NOMO-1 (cell line): Measurements from ENCODE around the gene NFYA.

Experiments
- DNase-seq, 2 experiments: peaks; one replicate each; lab custom pipeline; 2025; ENCODE audit not compliant: unreplicated experiment in 2 of 2; lab: John Stamatoyannopoulos, UW

The NFYA gene

GRCh38 chr6:41071923-41072835 lies 595 bp upstream of the NFYA start, which contains the start of gene OARD1:
TSS of gene OARD1 (minus strand) at chr6:41072356. CDS start at chr6:41071634, 722 bp downstream.
- peak; percentile 100 for DNase-seq

DNA sequence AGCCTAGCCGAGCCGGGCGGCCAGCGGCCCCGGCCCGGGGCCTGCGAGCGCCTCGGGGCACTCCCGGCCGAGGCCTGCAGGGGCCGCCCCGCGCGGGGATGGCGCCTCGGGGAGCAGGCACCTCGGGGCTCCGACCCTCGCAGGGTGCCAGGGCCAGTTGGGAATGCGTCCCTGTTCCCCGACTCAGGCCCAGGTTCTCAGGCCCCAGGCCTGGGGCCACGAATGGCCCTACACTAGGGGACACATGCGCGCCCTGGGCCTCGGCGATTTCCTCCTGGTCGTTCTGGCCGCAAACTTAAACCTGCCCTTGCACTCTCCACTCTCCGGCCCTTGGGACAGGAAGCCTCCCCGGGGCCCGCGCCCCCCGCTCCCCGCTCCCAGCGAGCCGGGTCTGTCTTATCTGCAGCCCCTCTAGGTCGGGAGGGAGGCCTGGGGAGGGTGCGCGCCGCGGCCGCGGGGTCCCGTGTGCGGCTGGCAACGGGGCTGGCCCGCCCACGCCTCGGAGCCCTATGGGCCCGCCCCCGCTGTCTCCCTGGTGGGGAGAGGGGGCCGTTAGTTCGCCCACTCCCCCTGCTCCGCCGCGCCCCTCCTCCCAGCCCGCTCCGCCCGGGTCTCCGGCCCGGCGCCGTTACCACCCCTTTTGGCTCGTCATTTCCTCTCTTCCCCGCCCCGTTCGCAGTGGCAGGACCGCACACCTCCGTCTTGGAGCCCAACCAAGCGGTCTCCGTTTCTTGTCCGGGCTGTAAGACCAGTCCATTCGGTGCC lies 611 bp downstream of the NFYA start:
- DNase-seq: peak; percentile 64 to 81

DNA sequence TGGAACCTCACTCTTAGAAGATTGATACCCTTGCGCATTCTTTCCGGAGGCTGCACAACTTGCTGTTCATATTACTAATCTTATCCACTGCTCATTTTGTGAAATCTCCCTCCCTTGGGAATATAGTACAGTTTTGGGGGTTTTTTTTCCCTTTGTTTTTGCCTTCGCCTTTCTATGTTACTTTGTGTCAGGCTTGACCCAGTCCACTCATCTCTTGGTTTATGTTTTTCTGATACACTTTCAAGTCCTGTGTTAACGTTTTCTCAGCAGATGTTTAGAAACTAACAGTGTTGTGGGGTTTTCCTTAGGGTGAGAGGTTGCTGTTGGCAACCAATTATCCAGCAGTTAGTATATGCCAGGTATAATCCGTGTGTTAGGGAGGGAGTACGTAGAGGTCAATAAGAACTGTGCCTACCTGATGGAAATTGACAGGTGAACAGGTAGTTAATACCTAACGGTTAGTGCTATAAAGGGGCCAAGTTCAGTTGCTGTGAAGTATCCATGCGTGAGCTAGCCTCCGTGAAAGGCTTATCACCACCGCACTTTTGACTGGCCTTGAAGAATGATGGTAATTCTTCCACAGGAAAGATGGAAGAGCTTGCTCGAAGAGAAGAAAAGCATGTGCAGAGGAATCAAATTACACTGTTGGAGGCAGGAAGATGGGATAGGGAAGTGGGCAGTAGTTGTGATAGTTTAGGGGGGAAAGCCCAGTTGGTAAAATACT lies 1.4 kb downstream of the NFYA start:
- no peak for DNase-seq

DNA sequence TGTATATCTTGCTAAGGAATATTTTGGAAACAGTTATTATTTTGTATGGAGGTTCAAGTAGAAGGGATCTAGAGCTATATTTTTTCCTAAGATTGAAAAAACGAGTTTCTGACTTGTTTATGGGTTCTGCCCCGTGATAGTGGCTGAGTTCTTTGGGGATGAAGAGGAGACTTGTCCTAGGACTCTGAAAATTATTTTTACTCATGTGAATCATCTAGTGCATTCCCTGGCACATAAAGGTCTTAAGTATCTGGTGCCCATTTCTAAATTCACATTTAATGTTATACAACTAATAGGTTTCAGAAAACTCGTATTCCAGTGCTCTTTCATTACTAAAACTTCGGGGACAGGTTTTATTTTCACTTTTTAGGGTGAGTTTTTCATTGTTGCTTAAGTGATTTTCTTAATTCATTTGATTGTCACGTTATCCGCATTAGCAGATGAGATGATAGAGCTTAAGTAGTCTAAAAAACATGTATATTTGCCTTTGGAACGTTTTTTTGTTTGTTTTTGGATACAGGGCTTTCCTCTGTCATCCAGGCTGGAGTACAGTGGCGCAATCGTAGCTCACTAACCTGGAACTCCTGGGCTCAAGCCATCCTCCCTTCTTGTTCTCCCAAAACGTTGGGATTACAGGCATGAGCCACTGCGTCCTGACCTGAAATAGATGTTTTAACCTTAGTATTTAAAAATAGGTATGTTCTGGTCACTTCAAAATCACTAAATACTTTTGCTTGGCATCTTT lies 2.1 kb downstream of the NFYA start:
- DNase-seq: no peak

- no peak for DNase-seq
Observed at GRCh38 chr6:41075651-41076626, 3.2 kb downstream of the NFYA start.

DNA sequence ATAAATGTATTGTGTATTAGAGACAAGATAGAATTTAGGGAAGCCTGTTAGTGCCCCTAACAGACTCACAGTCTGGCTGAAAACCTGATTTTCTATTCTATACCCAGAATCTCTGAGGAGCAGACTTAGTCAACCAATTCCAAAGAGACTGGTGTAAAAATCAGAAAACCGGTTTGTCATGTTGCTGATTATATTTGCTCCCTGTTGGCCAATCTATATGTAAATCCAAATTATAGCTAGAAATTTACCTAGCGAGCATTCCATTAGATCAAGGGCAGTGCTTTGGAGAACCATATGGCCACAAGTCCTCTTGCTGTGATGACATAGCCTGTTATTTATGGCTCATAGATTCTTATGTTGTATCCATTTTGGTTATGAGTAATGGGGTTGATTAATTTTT lies 4.8 kb downstream of the NFYA start:
- no peak for DNase-seq

GRCh38 chr6:41078101-41078500 lies 5.3 kb downstream of the NFYA start:
- DNase-seq: no peak

DNA sequence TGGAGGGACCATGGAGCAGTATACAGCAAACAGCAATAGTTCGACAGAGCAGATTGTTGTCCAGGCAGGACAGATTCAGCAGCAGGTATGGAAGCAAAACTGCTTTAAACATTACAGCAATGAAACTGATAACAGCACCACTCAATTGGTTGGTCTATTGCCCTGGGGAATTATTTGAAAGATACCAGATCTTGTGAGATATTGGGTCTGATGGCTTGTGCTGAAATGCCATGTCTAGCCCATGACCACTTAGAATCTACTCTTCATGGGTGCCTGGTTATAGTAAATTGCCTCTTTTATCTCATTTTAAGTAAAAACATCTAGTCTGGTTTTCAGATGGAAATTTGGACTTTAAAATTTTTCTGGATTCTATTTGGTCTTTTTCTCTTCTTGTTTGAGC lies 6.3 kb downstream of the NFYA start:
- no peak for DNase-seq

DNA sequence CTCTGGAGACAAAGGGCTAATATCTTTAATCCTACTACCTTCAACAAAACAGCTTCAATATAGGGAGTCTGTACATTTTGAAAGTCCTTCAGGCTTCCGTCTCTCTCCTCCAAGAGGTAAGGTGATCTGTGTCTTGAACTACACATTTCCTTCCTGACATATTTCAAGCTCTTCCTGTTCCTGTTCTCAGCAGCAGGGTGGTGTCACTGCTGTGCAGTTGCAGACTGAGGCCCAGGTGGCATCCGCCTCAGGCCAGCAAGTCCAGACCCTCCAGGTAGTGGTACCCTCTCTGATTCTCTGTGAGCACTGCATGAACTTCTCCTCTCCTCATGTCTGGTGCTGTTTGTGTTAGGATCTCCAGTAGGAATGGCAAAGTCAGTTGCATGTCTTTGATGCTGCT lies 7.8 kb downstream of the NFYA start:
- no peak for DNase-seq

DNA sequence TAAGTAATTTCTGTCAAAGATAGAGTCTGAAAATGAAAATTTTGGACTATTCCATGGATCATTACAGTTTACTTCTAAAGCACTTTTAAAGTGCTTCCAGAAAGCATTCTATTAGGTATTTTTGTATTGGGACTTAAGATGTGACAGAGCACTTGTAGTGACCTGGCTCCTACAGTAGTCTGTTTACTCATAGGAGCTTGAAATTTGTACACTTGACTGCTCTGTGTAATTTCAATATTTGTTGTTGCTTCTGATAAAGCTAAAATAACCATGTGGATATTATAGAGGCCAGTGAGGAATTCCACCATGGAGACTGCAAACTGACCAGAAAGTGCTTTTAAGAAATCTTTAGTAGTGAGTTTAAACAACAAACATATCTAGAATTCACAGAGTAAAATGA lies 10.3 kb downstream of the NFYA start:
- no peak for DNase-seq

- no peak for DNase-seq
Observed at GRCh38 chr6:41085182-41085581, 12.4 kb downstream of the NFYA start.

DNA sequence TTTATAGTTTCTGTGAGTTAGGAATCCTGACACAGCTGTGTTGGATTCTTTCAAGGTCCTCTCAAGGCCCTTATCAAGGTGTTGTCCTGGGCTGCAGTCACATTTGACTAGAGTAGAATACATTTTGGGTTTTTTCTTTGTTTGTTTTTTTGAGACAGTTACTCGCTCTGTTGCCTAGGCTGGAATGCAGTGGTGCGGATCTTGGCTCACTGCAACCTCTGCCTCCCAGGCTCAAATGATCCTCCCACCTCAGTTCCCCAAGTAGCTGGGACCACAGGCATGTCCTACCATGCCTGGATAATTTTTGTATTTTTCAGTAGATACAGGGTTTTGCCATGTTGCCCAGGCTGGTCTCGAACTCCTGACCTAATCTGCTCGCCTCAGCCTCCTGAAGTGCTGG lies 15.7 kb downstream of the NFYA start:
- no peak for DNase-seq

DNA sequence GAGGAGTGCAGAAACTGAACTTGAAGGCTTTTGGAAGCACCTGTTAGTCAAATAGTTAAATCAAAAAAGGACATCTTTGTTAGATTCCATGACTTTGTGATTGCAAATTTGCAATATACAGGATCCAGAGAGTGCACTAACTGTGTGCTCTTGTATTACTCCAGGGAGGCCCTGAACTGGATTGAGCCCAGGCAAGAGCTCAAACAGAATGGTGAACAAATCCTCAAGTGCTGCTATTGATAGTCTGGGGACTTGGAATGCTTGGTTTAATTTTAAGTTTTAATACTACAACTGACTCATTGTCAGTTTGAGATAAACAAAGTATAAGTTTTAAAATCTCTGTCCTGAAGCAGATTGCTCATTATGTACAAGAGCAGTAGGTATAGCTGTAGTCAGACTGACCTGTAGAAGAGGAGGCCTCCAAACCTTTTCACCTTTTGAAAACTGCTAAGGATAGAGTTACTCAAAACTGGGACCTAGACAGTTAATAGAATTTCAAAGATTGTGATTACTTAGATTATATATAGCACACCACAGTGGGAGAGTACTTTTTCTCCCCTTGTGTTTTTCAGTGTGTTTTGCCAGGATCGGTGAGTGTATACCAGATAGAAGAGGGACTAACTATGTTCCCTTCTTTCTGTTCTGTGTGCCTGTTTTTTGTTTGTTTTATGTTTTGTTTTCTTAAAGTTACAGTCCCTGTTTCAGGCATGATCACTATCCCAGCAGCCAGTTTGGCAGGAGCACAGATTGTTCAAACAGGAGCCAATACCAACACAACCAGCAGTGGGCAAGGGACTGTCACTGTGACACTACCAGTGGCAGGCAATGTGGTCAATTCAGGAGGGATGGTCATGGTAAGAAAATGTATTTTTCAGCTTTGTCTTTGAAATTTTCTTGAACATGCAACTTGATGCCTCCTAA lies 18.3 kb downstream of the NFYA start:
- no peak for DNase-seq

GRCh38 chr6:41092421-41093140 lies 19.8 kb downstream of the NFYA start:
- peak in 1 of 2 experiments; percentile 19 for DNase-seq

DNA sequence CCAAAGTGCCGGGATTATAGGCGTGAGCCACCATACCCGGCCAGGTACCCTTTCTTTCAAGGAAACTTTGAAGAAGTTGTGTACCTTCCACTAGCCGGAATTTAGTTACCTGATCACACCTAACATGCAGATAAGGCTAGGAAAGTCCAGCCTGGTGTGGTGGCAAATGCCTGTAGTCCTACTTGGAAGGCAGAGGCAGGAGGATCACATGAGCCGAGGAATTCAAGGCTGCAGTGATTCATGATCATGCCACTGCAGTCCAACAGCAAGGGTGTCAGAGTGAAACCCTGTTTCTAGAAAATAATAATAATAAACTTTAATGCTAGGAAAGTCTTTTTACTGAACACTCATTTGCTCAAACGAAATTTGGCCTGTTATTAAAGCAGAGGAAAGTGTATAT lies 21.0 kb downstream of the NFYA start:
- no peak for DNase-seq

DNA sequence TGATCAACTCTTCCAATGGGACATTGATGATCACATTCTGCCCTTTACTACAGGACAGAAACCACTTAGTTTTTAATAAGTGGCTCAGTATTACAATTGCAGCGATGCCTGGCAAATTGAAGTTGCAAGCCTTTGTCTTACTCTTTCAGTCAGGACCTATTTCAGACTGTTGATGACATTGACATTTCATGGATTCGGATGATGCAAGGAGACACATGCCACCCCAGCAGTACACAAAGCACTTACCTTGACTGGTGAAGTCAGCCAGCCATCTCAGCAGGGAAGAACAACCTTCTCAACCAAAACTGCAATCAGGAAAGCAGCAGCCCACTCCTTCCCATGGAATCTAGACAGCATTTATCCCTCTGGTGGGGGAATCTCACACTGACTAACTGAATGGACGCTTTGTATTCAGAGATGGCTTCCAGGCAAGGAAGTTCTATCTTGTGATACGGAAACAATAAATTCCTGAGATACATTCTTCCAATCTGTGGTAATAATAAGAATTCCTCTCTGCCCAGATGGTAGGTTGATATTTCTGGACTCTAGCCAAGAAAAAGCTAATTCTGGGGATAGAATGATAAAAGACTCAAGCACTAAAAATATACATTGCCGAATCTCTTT lies 24.8 kb downstream of the NFYA start:
- DNase-seq: no peak

- no peak for DNase-seq
Observed at GRCh38 chr6:41098366-41098765, 25.6 kb downstream of the NFYA start.
